Panc1 (cell line): ENCODE measurements around the gene ARMC2.

Experiments
- POLR2AphosphoS5 ChIP-seq: IDR thresholded peaks from 2 replicates; pipeline ENCODE4 v1.6.1; 2012; ENCODE audit warnings: mild to moderate bottlenecking, low read depth, low read length, moderate library complexity
- TF ChIP-seq, protein P1 (sequence below): fragments of 450-650 bp; IDR thresholded peaks from 2 replicates; pipeline ENCODE4 v1.5.1; 2017; ENCODE audit warnings: mild to moderate bottlenecking

DNA sequence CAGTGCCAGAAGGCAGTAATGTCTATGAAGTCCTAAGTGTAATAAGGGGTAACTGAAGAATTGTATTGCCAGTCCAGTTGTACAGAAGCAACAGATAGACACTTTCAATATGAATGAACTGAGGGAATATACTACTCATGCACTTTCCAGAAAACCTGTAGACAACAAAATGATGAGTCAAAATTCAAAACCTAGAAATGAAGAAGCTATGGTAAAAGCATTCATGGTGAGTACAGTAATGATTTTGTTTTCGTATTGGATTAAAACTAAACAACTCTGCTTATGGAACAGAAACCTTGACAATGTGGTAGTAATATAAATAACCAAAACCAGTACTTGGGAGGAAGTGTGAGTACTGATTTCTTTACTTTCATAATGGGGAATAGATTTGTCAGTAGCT, 35.0 kb downstream of the ARMC2 start:
- TF ChIP-seq, protein P1, sequence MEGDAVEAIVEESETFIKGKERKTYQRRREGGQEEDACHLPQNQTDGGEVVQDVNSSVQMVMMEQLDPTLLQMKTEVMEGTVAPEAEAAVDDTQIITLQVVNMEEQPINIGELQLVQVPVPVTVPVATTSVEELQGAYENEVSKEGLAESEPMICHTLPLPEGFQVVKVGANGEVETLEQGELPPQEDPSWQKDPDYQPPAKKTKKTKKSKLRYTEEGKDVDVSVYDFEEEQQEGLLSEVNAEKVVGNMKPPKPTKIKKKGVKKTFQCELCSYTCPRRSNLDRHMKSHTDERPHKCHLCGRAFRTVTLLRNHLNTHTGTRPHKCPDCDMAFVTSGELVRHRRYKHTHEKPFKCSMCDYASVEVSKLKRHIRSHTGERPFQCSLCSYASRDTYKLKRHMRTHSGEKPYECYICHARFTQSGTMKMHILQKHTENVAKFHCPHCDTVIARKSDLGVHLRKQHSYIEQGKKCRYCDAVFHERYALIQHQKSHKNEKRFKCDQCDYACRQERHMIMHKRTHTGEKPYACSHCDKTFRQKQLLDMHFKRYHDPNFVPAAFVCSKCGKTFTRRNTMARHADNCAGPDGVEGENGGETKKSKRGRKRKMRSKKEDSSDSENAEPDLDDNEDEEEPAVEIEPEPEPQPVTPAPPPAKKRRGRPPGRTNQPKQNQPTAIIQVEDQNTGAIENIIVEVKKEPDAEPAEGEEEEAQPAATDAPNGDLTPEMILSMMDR, result no peak
- TF ChIP-seq POLR2AphosphoS5, result no peak
